GM18519 (cell line): ENCODE data around the gene RNF186.
"Not testable (repeated sequence)": the region's sequence is repeated elsewhere in the genome, so short reads cannot be mapped to it uniquely, and the experiment has no call there.

Experiments used
- ATAC-seq: cut with Tn5 transposase; IDR thresholded peaks from one replicate; pipeline ENCODE4 v1.9.1; 2021; ENCODE audit warnings: mild to moderate bottlenecking, moderate library complexity; ENCODE audit not compliant: unreplicated experiment, low FRiP score

Gene RNF186

DNA sequence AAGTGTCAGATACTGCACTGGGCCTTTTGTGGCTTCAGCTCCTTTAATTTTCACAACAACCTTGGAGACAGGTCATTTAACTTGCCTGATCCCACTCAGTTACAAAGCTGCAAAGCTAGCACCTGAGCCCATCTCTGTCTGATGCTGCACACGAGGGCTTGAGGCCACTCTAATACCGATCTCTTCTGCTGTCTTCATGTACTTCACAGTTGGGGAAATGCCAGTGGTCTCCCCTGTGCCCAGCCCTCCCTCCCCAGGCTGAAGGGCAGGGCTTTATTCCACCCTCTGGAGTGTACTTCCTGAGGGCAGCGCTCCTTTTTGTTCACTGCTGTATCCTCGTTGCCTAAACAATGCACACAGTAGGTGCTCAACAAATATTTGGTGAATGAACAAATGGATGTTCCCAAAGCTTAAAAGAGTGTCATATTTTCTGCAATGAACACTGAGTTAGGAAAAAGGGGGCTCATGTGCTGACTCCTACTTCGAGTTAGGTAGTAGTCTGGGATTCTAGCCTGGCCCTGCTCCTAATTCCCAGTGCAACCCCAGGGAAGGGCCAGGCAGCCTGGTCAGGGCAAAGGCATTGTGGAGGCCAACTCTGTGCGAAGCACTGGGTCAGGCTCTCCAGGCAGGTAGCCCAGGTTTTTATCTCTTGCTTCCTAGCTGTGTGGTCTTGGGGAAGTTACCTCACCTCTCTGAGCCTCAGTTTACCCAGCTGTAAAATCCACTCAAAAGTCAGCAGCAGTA lies 16.4 kb downstream of the RNF186 start:
- ATAC-seq, result no peak

DNA sequence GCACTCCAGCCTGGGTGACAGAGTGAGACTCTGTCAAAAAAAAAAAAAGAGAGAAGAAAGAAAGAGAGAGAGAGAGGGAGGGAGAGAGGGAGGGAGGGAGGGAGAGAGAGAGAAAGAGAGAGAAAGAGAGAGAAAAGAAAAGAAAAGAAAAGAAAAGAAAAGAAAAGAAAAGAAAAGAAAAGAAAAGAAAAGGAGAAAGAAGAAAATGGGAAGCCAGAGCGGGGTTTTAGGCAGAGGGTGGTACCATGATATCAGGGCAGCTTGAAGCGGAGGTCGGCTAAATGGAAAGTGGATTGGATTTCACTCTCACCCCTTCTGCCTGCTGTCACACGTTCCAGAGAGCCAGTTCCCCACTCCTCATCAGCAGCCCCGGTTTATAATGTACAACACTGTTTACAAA lies 17.3 kb downstream of the RNF186 start:
- ATAC-seq, result no peak

DNA sequence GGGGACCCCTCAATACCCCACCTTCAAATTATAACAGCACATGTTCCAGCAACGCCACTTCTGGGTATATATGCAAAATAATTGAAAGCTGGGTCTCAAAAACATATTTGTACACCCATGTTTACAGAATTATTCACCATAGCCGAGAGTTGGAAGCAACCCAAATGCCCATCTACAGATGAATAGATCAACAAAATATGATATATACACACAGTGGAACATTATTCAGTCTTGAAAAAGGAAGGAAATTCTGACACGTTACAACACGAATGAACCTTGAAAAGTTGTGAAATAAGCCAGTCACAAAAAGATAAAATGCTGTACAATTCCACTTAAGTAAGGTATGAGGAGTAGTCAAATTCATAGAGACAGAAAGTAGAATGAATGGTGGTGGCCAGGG lies 20.5 kb downstream of the RNF186 start:
- no peak for ATAC-seq

DNA sequence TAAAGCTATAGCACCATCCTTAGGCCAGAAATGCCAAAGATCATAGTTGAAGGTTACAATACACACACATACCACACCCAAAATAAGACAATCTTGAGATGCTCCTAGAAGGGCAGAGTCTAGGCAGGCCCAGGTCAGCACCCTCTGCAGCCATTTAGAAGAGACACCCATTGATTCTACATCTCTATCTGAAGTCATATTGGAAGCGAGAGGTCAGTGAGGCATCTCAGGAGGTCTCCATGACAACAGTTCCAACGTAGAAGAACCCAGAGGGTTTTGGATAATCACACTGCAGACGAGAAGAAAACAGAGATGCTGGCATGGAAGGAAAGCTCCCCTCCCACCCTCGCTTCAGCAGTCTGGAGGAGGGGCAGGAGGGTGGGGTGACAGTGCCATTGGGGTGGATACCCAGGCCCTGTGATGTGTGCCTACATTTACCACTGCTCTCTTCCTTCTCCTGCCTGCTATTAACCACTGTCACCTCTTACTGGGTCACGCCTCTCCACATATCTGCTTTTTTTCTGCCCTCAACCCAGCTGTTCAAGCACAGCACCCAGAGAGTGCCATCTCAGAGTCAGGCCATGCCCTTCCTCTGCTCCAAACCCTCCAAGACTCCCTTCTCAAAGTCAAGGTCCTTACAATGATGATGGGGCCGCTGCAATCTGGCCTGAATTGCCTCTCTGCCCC lies 21.6 kb downstream of the RNF186 start:
- ATAC-seq, result no peak

DNA sequence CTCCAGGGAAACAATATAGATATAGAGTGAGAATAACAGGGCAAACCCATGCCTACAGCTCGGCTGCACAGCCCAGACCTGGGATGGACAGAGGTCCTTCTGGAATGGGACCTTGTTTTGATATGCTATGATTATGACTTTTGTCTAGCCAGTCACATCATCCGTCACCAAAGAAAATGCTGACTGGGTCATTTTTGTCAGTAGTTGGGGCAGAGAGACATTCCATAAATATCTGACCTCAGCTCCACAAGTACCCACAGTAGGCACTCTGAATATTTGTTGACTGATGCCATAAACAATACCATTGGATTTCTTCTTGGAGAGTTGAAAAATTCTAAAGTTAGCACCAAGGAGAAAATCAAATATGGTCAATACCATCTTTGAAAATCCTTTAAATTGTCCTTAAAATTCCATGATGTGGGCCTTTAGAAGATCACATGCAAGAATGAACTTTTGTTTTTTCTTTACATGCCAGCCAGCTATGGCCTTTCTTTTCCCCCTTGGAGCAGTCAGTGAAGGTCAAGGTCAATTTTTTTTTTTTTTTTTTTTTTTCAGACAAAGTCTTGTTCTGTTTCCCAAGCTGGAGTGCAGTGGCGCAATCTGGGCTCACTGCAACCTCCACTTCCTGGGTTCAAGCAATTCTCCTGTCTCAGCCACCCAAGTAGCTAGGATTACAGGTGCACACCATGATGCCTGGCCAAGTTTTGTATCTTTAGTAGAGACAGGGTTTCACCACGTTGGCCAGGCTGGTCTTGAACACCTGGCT lies 22.7 kb downstream of the RNF186 start:
- no peak for ATAC-seq

DNA sequence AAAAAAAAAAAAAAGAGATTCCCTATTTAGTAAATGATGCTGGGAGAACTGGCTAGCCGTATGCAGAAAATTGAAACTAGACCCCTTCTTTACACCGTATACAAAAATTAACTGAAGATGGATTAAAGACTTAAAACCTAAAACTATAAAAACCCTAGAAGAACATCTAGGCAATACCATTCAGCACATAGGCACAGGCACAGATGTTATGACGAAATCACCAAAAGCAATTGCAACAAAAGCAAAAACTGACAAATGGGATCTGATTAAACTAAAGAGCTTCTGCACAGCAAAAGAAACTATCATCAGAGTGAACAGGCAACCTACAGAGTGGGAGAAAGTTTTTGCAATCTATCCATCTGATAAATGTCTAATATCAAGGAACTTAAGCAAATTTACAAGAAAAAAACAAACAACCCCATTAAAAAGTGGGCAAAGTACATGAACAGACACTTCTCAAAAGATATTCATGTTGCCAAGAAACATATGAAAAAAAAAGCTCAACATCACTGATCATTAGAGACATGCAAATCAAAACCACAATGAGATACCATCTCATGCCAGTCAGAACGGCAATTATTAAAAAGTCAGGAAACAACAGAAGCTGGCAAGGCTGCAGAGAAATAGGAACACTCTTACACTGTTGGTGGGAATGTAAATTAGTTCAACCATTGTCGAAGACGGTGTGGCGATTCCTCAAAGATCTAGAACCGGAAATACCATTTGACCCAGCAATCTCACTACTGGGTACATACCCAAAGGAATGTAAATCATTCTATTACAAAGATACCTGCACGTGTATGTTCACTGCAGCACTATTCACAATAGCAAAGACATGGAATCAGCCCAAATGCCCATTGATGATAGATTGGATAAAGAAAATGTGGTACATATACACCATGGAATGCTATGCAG lies 24.8 kb downstream of the RNF186 start:
- ATAC-seq, result not testable (repeated sequence)

DNA sequence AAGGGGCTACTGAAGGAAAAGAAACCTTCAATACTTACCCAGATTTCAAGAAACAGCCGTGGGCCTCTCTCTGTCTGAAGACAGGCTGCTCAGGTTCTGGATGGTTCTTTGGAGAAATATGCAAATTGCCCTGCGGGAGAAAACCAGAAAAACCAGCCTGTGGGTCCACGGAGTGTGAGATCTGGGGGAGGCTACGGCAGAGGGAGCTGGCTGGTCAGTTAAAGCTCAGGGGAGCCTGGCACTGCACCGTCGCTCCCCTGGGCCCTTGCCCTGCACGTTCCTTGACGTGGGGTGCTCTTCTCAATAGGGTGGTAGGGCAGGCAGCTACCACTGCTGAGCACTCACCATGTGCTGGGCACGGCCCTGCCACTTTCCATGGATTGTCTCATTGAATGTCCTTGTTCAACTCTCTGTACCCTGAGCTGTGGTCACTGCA lies 28.1 kb downstream of the RNF186 start:
- ATAC-seq, result no peak

DNA sequence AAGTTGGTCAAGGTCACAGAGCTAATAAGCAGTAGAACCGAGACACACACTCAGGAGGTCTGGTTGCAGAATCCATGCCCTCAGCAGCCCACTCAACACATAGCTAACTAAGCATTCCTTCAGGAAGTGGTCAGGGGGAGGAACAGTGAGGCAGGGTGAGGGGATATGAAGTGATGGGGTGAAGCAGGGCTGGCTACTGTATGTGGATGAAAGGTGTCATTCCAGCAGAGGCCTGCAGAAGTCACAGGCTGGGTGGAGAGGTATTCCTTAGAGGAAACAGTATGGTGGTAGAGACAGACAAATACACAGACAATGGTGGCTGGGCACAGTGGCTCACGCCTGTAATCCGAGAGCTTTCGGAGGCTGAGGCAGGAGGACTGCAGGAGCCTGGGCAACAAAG lies 29.4 kb downstream of the RNF186 start:
- no peak for ATAC-seq

DNA sequence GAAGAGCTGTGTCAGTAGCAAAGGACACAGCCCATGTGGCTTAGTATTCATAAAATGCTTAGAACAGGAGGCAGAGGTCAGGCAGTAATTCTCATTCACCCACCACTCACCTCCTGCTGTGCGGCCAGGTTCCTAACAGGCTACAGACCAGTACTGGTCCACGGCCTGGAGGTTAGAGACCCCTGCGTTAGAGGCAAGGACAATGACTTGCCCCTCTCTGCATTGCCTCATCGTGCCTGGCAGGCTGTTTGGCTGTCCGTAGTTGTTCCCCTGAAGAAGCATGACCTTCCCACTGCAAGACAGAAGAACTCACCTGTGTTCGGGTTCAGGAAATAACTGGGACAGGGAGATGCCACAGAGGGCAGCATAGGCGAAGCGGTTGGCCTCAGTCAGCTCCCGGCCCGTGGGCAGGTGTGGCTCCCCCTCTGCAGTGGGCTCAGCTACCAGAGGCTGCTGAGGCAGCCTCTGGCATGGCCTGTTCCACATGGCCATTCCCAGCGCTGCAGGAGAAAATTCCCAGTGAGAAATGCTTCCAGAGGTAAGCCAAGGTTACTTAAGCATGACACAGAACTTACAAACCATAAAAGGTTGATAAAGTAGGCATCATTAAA lies 34.7 kb downstream of the RNF186 start:
- no peak for ATAC-seq

DNA sequence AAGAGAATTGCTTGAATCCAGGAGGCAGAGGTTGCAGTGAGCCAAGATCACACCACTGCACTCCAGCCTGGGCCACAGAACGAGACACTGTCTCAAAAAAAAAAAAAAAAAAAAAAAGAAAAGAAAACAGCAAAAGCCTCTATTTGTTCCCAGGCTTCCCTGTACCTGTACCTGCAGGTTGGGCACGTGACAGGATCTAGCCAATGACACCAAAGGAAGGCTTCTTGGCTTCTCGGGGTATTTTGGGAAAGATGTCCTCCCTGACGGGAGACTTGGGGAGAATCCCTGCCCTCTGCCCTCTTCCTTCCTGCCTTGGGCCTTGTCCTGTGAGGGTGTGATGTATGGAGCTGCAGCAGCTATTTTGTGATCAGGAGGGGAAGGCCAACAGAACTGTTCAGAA lies 38.1 kb downstream of the RNF186 start:
- no peak for ATAC-seq

DNA sequence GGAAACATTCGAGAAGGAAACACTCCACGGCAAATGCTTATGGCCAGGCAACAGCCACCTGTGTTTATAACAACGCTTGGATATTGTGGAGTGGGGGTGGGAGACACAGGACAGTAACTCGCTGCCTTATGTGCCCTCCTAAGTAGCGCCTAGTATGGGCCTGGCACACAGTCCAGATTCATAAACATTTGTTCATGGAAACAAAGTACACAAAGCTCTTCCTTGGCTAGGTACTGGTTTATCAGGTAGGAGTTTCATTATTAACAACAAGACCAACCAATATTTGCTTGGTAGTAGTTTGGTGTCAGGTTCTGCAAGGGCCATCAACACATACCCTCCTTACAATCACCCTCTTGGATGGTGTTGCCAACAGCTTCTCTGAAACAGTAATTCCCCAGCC lies 38.8 kb downstream of the RNF186 start:
- ATAC-seq, result no peak

DNA sequence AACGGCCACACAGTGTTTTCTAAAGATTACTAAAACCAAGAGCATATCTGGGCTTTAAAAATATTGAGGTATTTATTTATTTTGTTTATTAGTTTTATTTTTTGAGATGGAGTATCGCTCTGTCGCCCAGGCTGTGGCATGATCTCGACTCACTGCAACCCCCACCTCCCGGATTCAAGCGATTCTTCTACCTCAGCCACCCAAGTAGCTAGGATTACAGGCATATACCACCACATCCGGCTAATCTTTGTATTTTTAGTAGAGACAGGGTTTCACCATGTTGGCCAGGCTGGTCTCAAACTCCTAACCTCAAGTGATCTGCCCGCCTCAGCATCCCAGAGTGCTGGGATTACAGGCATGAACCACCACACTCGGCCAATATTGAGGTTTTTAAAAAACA lies 39.3 kb downstream of the RNF186 start:
- no peak for ATAC-seq

DNA sequence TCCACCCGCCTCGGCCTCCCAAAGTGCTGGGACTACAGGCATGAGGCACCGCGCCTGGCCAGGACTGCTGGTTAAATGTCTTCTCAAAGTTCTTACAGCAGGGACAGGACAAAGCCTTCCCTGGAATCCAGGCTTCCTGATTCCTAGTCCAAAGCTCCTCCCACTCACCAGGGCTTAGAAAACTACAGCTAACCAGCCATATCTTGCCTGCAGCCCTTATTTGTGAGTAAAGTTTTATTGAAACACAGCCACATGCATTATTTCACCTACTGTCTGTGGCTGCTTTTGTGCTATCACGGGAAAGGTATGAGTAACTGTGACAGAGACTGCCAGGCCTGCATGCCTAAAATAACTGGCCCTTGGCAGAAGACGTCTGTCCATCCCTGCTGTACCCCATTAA lies 39.8 kb downstream of the RNF186 start:
- no peak for ATAC-seq

DNA sequence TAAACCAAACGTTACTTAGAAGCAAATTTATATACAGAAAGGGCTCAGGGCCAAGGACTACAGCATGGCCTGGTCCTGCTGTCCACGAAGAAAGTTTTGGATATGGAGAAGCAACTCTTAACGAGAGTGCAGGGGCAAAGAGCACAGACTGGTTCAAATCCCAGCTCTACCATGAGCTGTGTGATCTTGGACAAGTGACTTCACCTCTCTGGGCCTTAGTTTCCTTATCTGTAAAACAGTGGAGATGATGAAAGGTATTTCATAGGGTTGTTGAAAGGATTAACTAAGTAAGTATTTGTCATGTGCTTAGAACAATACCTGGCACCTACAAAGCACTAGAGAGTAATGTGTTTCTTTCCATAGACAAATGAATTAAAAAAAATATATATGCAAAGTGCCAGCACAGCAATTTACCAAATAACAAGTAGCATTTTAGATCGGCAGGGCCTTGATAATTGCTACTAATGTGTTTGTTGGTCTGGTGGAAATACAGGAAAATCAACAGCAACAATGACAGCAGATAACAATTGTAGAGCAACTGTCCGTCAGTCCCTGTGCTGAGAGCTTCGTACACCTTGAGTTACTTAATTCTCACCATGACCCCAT lies 40.8 kb downstream of the RNF186 start:
- ATAC-seq, result no peak

DNA sequence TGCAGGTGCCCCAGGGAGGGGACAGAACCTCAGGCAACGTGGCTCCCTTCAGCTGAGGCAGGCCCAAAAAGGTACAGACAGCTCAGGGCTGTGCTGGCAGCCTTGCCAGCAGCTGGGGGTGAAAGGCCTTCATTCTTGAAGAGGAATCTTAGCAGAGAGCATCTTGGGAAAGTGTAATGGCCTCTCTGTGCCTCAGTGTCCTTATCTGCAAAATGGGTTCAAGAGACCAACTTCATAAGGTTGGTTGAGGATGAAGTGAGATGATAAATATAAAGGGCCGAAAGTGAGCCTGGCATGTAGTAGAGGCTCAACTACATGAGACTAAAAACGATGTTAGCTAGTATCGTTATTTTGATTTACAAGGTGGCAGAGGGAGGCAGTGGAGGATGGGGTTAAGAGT lies 41.6 kb downstream of the RNF186 start:
- ATAC-seq, result no peak

DNA sequence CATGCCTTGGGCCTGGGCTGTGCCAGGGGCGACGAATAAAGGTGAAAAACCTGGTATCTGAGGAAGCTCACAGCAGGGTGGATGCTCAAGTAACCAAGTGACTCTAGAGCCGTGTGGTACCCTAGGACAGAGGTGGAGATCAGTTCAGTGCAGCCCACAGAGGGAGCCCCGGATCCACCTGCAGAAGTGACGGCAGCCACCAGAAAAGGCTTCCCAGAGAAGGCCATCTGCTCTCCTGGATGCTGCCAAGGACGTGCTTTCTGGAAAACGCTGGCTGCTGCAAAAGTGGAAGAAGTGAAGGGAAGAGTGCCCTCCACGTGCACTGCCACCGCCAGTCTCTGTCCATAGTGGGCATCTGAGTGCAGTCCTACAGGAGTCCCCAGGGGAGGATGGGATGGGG lies 43.0 kb downstream of the RNF186 start:
- no peak for ATAC-seq

DNA sequence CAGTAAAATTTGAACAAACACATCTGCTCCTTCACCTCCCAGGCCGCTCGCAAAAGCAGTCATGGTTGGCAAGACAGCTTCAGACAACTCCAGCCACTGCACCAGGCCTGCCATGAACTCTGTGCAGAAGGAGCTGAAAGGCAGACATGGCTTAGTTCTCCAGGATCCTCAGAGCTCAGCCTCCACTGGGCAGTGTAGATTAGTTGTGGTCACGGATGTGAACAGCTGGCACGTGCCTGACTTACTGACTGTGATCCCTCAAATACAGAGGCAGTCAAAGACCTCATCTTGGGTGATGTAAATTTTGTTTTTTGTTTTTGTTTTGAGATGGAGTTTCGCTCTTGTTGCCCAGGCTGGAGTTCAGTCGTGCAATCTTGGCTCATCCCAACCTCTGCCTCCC lies 43.7 kb downstream of the RNF186 start:
- no peak for ATAC-seq

DNA sequence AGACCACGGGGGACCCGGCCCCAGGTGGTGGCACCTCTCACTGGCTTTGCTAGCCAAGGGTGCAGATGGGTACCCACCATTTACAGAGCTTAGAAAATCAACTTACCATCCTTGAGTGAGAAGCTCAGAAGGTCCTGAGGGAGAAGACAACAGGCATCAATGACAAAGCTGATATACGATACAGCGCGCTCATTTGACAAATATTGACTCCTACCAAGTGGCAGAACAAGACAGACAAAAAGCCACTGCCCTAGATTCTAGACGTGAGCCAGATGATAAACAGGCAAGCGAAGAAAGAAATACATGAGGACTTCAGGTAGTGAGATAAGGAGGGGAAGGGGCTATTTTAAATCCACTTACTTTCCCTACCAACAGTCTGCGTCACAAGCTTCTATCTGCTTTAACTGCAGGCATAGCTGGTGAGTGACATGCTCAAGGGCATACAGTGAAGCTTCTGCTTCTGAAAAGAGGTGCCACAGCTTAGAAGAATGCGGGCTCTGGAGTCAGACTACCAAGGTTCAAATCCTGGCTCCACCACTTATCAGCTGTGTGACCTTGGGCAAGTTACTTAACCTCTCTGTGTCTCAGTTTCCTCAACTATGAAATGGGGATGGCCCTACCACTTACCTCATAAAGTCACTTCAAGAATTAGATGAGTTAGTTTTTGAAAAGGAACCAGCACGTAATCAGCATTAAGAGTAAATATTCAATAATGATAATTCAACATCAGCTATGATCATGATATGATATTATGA lies 44.5 kb downstream of the RNF186 start:
- no peak for ATAC-seq
